GM12878 (cell line): ENCODE data around the gene ADAMTSL5. TPM values are rescaled to one million over a fixed set of nuclear protein-coding genes. Genes with fewer than 3 reads are reported as not detected.

Source experiments
- ATAC-seq: fragments of 200-7000 bp; cut with Tn5 transposase; 3 replicates; pipeline ENCODE4 v1.9.1; 2020; ENCODE audit warnings: mild to moderate bottlenecking, moderate library complexity
- BruUV-seq: library from RNA; stranded (reverse); fragments of 400-500 nt; replicated peaks from 2 replicates; lab custom pipeline; 2021; lab: Mats Ljungman, UMichigan
- CTCF ChIA-PET: fragments of 300-600 bp; sonication (Branson Sonifier 250); formaldehyde crosslinking; extraction: SDS; loops from one replicate; lab custom pipeline; 2021; ENCODE audit warnings: inconsistent platforms; lab: Yijun Ruan, JAX
- POLR2A ChIA-PET: fragments of 350-600 bp; formaldehyde crosslinking; extraction: SDS; loops from one replicate; lab custom pipeline; 2021; ENCODE audit warnings: inconsistent platforms; lab: Charles Lee
- RAD21 ChIA-PET: fragments of 300-600 bp; sonication (Branson Sonifier 250); formaldehyde crosslinking; loops from one replicate; lab custom pipeline; 2023; ENCODE audit warnings: antibody characterized with exemption; ENCODE audit not compliant: unreplicated experiment; lab: Charles Lee
- SMC1A ChIA-PET: fragments of 300-600 bp; sonication (Branson Sonifier 250); formaldehyde crosslinking; loops from one replicate; lab custom pipeline; 2023; ENCODE audit not compliant: unreplicated experiment, uncharacterized antibody; lab: Charles Lee
- DNase-seq: peaks from one replicate; pipeline ENCODE4 v3.0.0-alpha.2; 2011; ENCODE audit warnings: low read depth, low spot score
- FAIRE-seq: peaks from 3 replicates; lab custom pipeline; 2011; peaks lifted over from hg19 to GRCh38; lab: Jason Lieb, UNC
- H2AFZ ChIP-seq: 2 replicates; pipeline ENCODE4 v1.6.0; 2011; ENCODE audit warnings: low read depth, low read length, control low read depth; ENCODE audit not compliant: control insufficient read depth
- H3K27ac ChIP-seq: 2 replicates; pipeline ENCODE4 v1.5.1; 2011; ENCODE audit warnings: control low read depth; ENCODE audit not compliant: control insufficient read depth, insufficient read depth
- H3K27me3 ChIP-seq, 2 experiments: replicated peaks in 1 of 2; 2 replicates each; pipeline versions ENCODE4 v1.6.0 to v1.6.1; 2011; ENCODE audit warnings: low read length in 1 of 2; ENCODE audit not compliant: control insufficient read depth in 2 of 2, insufficient read depth in 2 of 2
- H3K36me3 ChIP-seq, 2 experiments: 2 replicates each; pipeline ENCODE4 v1.5.1; 2011; ENCODE audit warnings: low read length in 1 of 2; ENCODE audit not compliant: control insufficient read depth in 2 of 2, insufficient read depth in 2 of 2
- H3K4me1 ChIP-seq: 2 replicates; pipeline ENCODE4 v1.6.1; 2011; ENCODE audit warnings: mild to moderate bottlenecking, low read length, moderate library complexity, mixed read lengths; ENCODE audit not compliant: control insufficient read depth, insufficient read depth
- H3K4me2 ChIP-seq: 2 replicates; pipeline ENCODE4 v1.6.0; 2011; ENCODE audit warnings: control low read depth; ENCODE audit not compliant: control insufficient read depth, insufficient read depth
- H3K4me3 ChIP-seq: fragments of 200-600 bp; sonication (generic); 2 replicates; pipeline ENCODE4 v1.5.1; 2016
- H3K79me2 ChIP-seq: 2 replicates; pipeline ENCODE4 v1.6.0; 2011; ENCODE audit warnings: low read length; ENCODE audit not compliant: control insufficient read depth, insufficient read depth
- H3K9ac ChIP-seq: 2 replicates; pipeline ENCODE4 v1.8.0; 2011; ENCODE audit warnings: low read length, control low read depth, mixed read lengths; ENCODE audit not compliant: control insufficient read depth, insufficient read depth
- H3K9me3 ChIP-seq: replicated peaks from 3 replicates; pipeline ENCODE4 v1.5.1; 2011; ENCODE audit warnings: mild to moderate bottlenecking, low read length; ENCODE audit not compliant: control insufficient read depth, insufficient read depth
- H4K20me1 ChIP-seq: 2 replicates; pipeline ENCODE4 v1.6.0; 2011; ENCODE audit not compliant: control insufficient read depth, insufficient read depth
- EED ChIP-seq: sonication (generic); IDR thresholded peaks from 2 replicates; pipeline ENCODE4 v1.6.1; 2016; ENCODE audit warnings: antibody characterized with exemption, low read depth
- GATAD2B ChIP-seq: fragments of 450-650 bp; conservative IDR thresholded peaks from 2 replicates; pipeline ENCODE4 v1.6.1; 2017; ENCODE audit warnings: low read depth, mild to moderate bottlenecking, moderate library complexity
- KAT2A ChIP-seq: conservative IDR thresholded peaks from 2 replicates; pipeline ENCODE4 v1.6.1; 2011; ENCODE audit warnings: low read depth, low read length; ENCODE audit not compliant: control insufficient read depth
- NFYA ChIP-seq: IDR thresholded peaks from 2 replicates; pipeline ENCODE4 v1.6.1; 2011; ENCODE audit warnings: low read depth, mild to moderate bottlenecking, low read length, improper control_type of control experiment, borderline replicate concordance
- NR2F1 ChIP-seq: fragments of 450-650 bp; conservative IDR thresholded peaks from 2 replicates; pipeline ENCODE4 v1.6.1; 2017; ENCODE audit warnings: mild to moderate bottlenecking
- STAT1 ChIP-seq: fragments of 450-650 bp; conservative IDR thresholded peaks from 2 replicates; pipeline ENCODE4 v1.6.1; 2014; ENCODE audit warnings: antibody characterized with exemption, mild to moderate bottlenecking
- WGBS: methylation state at CpG from one replicate; pipeline ENCODE4 v1.1.6; 2016; ENCODE audit warnings: low lambda C conversion rate; ENCODE audit not compliant: insufficient replicate concordance, insufficient coverage; ENCODE audit errors: missing lambda C conversion rate; 5-methylcytosine and 5-hydroxymethylcytosine counted together
- in situ Hi-C: fragments of 300-500 bp; cut with MboI; formaldehyde crosslinking; loops from 9 replicates; pipeline ENCODE4 v1.14.3; 2018; ENCODE audit warnings: mixed read lengths
- intact Hi-C: fragments of 100-400 bp; cut with micrococcal nuclease; formaldehyde crosslinking; loops from one replicate; pipeline ENCODE4 v1.14.2; 2022; ENCODE audit not compliant: unreplicated experiment
- polyA plus RNA-seq, 11 experiments: library from polyadenylated mRNA; depleted of rRNA in 4 of 11; unstranded in 6 of 11; stranded (reverse) in 5 of 11; fragments of >200 nt; fragmentation: Nextera tagmentation in 4 of 11; fragmentation: Illumina TruSeq in 1 of 11; extraction: Ambion mirVana in 4 of 11; extraction: Trizol in 1 of 11; gene quantifications; 1 replicate in 1 of 11; 2 replicates in 10 of 11; pipeline versions ENCODE4 v1.2.1 to v1.2.3, GENCODE V29; 2011 to 2016; ENCODE audit warnings: inconsistent platforms in 2 of 11, missing spikeins in 2 of 11, low read depth in 1 of 11
- total RNA-seq, 4 experiments: library from RNA; depleted of rRNA in 3 of 4; stranded (reverse); fragments of >200 nt in 3 of 4; fragmentation: Illumina TruSeq in 1 of 4; extraction: Trizol in 1 of 4; gene quantifications; 2 replicates each; pipeline versions ENCODE4 v1.2.1 to v1.2.3, GENCODE V29; 2013 to 2021
- TF ChIP-seq, protein P1 (sequence below): fragments of 450-650 bp; formaldehyde crosslinking; IDR thresholded peaks from 2 replicates; pipeline ENCODE4 v1.4.0; 2022; ENCODE audit warnings: mild to moderate bottlenecking, moderate library complexity
- TF ChIP-seq, protein P2 (sequence below): fragments of 150-350 bp; IDR thresholded peaks from 2 replicates; pipeline ENCODE4 v1.6.1; 2016; ENCODE audit warnings: low read depth, low read length

The ADAMTSL5 gene
- total and polyA plus RNA-seq, 10 of the 15 experiments (the other 5 are each of a cell fraction or from before 2014, with no cell fraction given), result 0.04 to 0.83 (median 0.32) TPM; not detected in 4

DNA sequence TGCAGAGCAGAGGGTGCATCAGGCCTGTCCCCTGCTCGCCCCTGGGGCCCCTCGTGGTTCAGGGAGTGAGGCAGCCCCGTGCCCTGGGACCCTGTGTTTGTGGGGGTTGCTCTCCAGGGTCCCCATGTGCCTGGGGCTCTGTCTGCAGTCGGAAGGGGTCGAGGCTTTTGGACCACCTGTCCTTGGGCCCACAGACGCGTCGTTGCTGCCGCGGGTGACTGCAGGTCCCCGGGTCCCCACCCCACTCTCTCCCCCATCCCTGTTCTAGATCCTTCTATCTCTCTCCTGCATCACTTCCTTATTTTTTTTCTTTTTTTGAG lies 24.6 kb downstream of the ADAMTSL5 start:
- FAIRE-seq, result no peak
- Histone ChIP-seq H3K27me3 (no peaks in the 10 kb centered on the region; a peak in 1 of 4 replicates), H3K36me3 (no peaks in the 10 kb centered on the region), H4K20me1 (no peaks in the 10 kb centered on the region), H3K9me3 (no peaks in the 10 kb centered on the region), H2AFZ (no peak overlapping the region), H3K9ac (no peak overlapping the region), H3K4me1 (no peaks in the 10 kb centered on the region; the same call in 1 of the 2 replicates), H3K79me2 (no peaks in the 10 kb centered on the region), H3K4me2 (no peak overlapping the region), H3K4me3 (no peak overlapping the region), H3K27ac (no peak overlapping the region)
- CTCF ChIA-PET, result no interaction called here
- SMC1A ChIA-PET, result no interaction called here
- WGBS, result 64% methylated on average over 8 of the region's 11 CpGs
- intact Hi-C loops (no loop called here), in situ Hi-C loops (no loop called here)
- RAD21 ChIA-PET, result no interaction called here
- no peak for TF ChIP-seq STAT1
- no peak for TF ChIP-seq EED
- TF ChIP-seq, protein P1, sequence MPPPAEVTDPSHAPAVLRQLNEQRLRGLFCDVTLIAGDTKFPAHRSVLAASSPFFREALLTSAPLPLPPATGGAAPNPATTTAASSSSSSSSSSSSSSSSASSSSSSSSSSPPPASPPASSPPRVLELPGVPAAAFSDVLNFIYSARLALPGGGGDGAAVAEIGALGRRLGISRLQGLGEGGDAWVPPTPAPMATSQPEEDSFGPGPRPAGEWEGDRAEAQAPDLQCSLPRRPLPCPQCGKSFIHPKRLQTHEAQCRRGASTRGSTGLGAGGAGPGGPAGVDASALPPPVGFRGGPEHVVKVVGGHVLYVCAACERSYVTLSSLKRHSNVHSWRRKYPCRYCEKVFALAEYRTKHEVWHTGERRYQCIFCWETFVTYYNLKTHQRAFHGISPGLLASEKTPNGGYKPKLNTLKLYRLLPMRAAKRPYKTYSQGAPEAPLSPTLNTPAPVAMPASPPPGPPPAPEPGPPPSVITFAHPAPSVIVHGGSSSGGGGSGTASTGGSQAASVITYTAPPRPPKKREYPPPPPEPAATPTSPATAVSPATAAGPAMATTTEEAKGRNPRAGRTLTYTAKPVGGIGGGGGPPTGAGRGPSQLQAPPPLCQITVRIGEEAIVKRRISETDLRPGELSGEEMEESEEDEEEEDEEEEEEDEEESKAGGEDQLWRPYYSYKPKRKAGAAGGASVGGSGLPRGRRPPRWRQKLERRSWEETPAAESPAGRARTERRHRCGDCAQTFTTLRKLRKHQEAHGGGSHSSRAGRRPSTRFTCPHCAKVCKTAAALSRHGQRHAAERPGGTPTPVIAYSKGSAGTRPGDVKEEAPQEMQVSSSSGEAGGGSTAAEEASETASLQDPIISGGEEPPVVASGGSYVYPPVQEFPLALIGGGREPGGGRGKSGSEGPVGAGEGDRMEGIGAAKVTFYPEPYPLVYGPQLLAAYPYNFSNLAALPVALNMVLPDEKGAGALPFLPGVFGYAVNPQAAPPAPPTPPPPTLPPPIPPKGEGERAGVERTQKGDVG (CRISPR knock-in tag), result no peak
- no peak for TF ChIP-seq NR2F1
- TF ChIP-seq NFYA, result no peak
- TF ChIP-seq KAT2A, result no peak
- TF ChIP-seq, protein P2, sequence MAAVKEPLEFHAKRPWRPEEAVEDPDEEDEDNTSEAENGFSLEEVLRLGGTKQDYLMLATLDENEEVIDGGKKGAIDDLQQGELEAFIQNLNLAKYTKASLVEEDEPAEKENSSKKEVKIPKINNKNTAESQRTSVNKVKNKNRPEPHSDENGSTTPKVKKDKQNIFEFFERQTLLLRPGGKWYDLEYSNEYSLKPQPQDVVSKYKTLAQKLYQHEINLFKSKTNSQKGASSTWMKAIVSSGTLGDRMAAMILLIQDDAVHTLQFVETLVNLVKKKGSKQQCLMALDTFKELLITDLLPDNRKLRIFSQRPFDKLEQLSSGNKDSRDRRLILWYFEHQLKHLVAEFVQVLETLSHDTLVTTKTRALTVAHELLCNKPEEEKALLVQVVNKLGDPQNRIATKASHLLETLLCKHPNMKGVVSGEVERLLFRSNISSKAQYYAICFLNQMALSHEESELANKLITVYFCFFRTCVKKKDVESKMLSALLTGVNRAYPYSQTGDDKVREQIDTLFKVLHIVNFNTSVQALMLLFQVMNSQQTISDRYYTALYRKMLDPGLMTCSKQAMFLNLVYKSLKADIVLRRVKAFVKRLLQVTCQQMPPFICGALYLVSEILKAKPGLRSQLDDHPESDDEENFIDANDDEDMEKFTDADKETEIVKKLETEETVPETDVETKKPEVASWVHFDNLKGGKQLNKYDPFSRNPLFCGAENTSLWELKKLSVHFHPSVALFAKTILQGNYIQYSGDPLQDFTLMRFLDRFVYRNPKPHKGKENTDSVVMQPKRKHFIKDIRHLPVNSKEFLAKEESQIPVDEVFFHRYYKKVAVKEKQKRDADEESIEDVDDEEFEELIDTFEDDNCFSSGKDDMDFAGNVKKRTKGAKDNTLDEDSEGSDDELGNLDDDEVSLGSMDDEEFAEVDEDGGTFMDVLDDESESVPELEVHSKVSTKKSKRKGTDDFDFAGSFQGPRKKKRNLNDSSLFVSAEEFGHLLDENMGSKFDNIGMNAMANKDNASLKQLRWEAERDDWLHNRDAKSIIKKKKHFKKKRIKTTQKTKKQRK, result no peak
- TF ChIP-seq GATAD2B, result no peak
- POLR2A ChIA-PET, result no interaction called here
- BruUV-seq, result no TSS peak
- no peak for DNase-seq
- no peak for ATAC-seq
